GM18873 (cell line): ENCODE measurements around the gene MN1.

ENCODE experiments used
- ATAC-seq: cut with Tn5 transposase; IDR thresholded peaks from one replicate; pipeline ENCODE4 v1.9.1; 2021; ENCODE audit warnings: mild to moderate bottlenecking, moderate library complexity, moderate number of reproducible peaks; ENCODE audit not compliant: unreplicated experiment, low FRiP score

Gene MN1

DNA sequence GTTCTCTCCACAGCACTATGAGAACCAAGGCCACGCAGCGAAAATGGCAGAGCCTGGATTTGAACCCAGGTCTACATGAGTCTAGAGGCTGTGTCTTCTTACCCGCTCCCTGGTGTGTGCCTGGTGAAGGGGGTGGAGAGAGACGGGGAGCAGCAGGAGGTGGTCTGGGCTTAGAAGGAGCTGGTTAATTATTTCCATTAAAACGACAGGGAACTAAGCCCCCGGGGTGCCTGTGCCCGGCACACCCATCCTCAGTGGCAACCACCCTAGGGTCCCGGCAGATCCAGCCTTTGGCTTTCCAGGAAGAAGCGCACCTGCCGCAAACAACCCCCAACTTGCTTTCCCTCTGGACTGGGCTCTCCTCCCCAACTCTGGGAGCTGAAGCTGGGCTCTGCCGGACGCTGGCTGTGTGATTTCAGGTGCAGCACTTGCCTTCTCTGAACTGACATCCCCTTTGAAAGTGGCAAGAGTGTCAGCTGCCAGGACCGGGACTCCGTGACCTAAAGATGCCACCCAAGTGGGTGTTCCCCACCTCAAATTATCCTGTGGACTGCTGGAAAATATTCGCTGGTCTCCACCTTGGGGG, 35.8 kb downstream of the MN1 start:
- ATAC-seq: no peak

DNA sequence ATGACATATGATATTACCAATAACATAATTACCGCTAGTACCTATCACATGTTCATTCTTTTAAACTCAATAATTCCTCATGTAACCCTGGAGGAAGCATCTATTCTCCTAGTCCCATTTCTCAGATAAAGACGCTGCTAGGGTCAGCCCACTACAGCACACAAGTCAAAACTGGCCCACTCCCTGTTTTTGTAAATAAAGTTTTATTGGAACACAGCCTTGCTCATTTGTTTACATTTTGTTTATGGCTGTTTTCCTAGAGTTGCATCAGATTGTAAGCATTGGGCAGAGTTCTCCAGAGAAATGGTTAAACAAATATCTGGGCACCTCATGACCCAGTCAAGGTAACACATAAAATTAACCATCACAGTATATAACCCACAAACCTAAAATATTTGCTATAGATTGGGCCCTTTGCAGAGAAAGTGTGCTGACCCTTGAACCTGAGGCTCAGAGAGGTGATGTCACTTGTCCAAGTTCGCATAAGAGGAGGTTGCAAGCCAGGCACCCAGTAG, 36.8 kb downstream of the MN1 start:
- ATAC-seq: no peak

DNA sequence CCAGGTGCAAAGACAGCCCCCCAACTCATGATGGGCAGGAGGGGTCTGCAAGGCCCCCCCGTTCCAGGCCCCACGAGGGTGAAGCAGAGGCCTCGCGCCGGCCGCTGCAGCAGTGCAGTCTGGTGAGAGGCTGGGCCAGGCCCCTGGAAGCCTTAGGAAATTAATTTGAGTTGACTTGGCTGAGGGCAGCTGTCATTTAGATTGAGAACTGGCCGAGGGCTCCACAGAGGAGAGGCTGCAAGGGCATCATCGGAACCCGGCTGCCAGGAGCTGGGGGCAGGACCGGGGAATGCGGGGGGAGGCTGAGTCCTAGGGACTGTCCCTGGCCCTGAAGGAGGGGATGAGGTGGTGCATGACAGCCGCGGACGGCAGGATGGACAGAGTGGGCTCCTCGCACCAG, 39.9 kb downstream of the MN1 start:
- no peak for ATAC-seq

DNA sequence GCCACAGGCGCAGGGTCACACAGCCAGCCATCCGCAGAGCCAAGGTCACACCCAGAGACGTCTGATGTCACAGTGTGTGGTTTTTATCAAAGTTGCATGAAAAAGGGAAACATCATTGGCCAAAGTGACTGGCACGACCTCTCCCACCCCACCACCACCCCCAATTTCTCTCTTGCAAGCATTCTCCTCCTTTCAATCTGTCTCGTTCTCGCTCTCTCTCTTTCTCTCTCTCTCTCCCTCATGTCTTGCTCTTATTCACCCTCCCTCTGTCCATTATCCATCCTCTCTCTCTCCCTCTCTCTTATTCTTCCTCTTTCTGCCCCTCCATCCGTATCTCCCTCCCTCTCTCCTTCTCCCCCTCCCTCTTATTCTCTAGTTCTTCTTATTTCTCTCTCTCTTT, 40.6 kb downstream of the MN1 start:
- no peak for ATAC-seq

DNA sequence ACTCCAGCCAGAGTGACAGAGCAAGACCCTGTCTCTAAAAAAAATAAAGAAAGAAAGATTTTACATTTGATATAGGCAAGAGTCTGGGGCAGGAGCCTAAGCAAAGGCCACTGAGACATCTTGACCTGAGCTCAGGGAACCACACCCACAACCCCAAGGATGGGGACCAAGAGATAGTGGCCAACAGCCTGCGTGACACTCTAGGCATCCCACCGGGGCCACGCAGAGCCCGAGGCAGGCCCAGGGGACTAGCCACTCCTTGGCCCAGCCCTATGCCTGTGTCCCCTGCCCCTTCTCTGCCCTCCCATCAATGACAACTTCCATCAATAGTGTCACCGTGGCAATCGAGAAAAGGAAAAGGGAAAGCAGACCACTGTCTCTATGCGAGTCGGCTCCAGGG, 41.1 kb downstream of the MN1 start:
- no peak for ATAC-seq

DNA sequence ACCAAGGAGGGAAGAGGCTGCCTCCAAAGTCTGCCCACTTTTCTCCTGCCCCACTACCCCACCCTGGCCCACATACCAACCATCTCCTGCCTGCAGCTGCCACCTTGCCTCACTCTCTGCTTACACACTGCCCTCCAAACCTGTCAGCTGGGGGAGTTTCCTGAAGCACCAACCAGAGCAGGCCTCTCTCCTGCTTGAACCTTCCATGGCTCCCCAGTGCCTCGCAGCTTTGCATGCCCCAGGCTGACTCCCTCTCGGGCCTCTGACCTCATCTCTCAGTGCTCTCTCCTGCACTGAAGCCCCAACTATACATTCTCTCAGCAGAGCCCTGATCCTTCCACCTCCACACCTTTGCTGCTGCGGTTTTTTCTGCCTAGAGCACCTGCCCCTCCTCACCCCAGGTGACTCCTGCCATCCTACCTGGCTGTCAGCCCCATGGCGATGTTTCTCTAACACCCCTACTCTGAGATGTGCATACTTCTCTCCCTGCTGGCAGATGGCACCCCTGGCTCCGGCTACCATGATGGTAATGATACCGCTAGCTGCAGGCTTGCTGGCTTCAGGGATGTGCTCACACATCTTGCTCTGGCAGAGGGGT, 43.5 kb downstream of the MN1 start:
- ATAC-seq: no peak

DNA sequence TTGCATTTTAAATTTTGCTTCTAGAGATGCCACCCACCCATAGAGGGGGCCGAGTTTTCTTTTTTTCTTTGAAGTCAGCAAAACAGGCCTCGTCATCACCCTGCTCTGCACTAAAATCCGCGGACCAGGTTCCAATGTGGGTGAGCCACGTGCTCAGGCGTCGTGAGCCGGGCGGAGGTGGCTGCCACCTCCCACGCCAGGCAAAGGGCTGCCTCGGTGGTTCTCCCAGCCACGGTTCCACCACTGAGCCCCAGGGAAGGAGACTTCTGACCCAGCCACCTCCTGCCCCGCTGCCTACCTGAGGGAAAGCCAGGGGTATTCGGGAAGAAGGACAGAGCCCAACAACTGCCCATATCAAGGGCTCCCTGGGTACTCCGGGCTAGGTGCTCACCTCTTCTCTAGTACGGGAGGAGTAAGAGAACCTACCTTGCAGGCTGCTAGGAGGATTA, 45.3 kb downstream of the MN1 start:
- ATAC-seq: no peak

DNA sequence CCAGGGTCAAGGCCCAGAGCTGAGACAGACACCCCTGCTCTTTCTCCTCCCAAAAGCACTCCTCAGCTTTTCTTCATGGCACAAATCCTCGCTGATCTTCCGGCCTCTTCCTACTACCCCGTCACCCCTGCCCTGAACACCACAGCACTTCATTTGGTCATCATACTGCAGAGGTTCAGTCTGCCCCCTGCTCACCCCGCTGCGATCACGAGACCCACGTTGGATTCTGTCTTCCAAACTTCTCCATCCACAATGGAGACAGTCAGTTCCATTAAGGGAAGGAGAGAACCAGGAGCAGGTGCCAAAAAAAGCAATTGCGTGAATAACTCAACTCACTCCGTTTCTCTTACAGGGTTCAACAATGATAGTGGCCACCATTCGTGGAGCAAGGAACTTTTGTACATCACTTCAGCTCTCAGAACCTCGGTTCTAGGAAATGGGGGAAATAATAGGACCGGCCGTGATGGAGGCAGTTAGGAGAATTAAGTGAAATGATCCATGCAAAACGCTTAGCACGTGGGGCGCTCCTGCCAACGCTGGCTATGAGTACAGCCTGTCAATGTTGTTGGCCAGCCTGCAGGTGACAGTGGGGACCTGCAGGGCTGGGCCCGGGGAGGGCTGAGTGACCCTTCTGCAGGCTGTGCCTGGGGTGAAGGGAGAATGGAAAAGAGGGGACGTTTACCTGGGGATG, 45.9 kb downstream of the MN1 start:
- no peak for ATAC-seq

DNA sequence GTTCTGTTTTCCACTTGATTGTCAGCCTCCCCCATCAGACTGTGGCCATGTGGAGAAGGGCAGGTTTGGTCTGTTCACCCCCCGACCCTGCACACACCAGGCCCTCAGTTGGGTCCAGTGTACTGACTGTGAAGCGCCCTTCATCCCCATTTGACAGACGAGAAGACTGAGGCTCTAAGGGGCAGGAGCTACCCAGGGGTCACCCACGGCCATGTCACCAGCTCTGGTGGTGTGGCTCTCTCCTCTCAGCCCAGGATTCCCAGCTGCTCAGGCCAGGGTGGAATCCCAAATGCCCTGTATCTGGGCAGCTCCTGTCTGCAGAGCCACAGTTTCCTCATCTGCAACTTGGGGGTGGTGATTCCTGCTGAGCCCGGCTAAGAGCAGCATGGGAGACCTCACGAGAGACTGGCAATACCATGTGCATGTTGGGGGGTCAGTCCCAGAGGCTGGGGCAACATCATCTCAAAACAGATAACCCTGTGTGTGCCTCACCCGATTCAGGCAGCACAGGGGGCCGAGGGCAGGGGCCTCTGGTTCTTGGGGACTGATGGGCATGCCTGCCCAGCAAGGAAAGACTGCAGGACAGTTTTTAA, 46.6 kb downstream of the MN1 start:
- no peak for ATAC-seq

DNA sequence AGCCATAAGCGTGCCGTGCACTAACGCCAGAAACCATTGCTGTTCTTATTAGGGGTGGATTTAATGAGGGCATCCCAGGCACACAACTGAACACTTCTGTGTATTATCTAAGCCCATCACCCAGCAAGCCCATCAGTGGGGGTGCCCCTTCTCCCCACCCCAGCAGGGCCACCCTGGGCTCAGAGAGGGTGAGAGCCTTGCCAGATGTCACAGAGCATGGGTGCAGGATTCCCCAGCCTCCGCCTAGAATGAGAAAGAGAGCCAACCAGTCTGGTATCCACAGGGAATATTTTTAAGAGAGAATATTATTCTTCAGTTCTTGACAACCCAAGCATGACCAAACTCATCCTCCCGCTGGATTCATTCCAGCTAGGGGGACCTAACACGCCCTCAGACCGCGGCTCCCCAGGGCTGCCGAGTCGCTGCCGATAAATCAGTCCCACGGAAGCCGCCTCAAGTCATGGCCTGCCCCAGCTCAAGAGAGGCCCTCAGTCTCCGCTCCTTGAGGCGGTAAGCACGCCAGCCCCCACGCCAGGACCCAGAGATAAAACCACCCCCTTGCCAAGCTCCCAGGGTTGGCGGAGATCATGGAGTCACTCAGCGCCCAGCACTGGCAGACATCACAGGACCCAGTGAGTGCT, 47.2 kb downstream of the MN1 start:
- no peak for ATAC-seq

DNA sequence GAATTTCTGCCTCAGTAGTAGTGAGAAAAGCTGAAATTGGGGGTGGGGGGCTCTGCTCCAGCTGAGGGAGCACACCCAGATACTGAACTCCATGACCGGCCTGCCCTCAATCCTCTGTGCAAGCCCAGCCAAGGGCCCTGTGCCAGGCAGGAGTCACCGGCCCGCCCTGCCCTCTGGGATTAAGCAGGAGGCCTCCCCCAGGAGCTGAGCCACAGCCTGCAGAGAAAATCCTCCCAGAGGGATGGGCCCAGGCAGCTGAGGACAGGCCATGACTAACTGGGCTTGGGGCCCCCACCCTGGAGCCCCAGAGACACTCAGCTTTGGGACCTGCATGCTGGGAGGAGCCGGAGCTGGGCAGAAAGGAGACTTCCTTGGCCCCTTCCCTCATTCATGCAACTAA, 48.8 kb downstream of the MN1 start:
- no peak for ATAC-seq

DNA sequence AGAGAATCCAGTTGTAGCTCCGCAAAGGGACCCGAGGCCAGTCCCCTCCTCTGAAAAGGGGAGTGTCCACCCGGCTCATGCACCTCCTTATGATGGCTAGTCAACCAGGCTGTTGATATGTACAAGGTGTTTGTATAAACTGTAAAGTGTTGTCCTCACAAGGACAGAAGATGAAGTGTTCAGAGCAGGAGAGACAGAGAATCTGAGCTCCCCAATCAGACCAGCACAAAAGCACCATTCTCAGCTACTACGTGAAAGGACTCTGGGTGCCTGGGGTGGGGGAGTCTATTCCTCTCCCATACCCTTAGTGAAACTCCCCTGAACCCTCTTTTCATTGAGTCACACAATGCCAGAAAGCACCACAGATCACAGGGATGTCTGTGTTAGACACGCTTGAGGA, 49.4 kb downstream of the MN1 start:
- ATAC-seq: no peak

DNA sequence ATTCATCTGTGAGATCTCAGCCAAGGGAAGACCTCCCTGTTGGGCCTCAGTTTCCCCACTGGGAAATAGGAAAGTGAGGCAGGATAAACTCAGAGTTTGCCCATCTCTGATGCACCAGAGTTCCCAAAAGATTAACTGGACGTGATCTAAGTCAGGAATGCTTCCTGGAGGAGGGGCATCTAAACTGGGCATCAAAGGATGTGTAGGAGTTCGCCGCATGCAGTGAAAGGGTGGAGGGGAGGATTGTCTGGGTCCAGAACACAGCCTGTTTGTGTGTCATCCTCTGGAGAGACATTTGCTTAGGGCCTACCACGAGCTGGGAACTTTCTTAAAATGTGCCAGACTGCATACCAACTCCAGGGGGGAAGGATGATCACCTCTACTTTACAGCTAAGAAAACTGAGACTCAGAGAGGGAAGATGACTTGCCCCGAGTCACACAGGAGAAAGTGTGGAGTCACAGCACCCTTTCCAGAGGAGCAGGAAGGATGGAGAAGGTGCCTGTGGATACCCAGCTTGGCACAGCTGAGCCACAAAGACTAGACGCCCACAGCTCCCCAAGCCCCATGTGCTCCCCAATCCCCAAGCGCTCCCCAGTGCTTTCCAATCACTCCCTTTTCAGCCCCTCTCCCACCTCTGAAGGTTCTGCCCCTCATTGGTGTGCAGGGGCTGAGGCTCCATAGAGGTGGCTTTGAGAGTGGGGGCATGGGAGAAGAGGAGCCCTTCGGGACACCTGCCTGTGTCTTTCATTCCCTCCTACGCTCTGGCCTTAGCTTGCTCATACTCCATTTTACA, 50.1 kb downstream of the MN1 start:
- no peak for ATAC-seq

DNA sequence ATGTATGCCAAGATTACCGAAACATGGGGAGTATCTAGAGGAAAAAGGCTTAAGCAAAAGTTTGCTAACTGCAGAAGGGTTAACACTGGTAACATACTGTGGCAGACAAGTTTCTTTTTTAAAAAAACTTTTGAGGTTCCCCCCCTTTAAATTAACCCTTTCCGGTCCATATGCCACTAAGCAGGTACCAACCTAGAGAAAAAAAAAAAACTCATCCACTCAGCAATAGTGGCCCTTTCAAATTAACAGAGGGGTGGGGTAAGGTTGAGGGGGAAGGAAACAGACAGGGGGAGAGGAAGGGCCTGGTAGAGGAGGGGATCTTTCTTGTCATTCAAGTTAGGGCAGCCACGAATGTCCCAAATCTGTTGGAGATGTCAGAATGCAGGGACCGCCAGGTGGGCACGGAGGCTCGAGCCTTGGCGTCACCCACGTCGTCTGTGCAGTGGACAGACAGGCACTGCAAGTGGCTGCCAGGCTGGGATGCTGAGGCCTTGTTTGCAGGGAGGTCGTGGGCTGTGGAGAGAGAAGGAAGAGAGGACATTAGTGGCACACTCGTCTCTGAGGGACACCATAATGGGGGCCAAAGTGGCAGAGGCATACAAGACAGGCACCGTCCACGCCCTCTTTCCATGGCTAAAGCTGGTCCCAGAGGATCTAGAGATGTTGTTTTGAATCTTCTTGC, 50.8 kb downstream of the MN1 start:
- ATAC-seq: no peak

DNA sequence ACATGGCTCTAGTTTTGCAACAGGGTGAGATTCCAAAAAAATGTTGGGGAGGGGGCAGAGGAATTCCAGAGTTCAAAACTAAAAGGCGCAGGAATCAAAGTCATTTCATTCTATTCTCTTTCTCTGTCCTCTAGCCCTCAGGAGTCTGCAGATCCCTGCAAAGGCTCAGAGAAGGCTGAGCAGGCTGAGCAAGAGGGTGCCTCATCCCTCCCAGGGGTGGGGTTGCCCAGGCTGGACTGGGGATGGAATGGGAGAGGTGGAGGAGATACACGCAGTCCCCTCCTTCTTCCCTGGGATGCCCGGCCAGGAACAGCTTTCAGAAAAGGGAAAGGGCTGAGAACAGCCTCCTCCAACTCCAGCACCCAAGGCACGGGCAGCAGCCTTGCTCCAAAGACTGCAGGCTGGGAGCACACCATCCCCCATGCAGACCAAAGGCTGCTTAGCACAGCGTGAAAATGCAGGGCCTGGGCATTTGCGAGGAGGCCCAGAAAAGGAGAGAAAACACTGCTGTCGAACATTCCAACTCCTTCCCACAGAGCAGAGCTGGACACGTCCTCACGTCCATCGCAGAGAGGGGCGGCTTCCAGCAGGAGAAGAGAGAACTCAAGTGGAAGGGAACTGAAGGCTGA, 51.8 kb downstream of the MN1 start:
- no peak for ATAC-seq

DNA sequence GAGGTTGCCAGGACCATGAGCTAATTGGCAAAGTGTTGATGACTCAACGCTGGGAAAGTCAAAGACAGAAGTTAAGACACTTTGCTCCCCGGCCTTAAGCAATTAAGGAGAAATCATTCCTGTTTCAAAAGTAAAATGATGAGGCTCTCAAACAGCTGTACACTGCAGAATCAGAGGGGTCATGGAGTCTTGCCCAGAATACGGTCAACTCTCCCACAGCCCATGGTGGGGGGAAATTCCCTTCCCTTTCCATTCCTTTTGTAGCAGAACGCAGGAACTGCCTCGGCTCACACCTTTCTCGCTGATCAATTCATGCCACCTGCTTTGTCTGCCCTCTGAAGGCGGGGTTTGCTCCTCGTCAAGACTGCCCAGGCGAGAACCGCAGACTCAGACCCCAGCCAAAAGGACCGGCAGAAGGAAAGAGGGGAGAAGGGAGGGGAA, 52.8 kb downstream of the MN1 start:
- ATAC-seq: no peak

DNA sequence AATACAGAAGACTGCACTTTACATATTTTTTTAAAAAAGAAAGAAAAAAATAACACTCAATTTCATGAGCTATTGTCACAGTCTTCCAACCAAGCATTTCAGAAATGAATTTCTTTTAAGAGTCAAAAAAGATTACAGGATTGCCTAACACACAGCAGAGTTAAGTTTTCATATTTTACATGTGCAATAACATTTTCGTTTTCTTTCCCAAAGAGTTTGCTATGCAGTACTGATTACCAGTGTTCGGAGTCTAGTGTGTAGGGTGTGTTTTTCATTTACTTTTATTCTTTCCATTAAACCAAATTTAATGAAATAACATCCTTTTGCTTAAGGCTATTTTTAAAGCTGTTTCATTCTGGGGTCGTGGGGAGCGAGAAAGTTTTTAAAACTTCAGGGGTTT, 53.2 kb downstream of the MN1 start:
- ATAC-seq: no peak

DNA sequence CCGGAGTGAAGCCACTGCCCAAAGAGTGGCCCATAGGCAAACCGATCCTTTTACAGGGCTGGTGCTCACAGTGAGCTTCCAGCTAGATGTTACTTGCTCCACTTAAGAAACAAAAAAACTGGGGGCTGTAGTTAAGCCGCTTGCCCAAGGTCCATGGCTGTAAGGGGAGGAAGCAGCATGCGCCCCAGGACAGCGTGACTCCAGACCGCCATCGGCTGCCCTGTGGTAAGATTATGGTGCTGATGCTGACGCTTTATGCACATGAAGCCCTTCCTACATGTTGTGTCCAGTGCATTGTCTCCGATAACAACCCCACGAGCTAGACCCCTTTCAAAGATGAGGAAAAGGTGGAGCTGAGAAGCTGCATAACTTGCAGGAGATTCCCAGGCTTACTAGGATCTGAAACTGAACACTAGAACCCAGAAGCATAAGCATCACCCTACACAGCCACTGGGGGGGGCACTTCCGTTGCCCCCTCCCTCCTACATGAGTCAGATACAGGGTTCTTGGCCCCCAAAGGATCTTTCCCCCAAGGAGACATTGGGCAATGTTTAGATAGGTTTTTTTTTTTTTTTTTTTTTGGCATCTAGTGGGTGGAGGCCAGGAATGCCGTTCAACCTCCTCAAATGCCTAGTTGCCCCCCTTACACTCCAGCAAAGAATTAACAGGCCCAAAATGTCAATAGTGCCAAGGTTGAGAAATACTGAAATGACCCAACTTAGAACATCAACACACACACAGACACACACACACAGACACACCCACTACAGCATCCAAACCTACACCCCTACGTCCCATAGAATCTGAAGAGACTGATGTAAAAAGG, 53.9 kb downstream of the MN1 start:
- ATAC-seq: no peak
